Measurements from ENCODE around the gene ZNF524.

ZNF524 gene

DNA sequence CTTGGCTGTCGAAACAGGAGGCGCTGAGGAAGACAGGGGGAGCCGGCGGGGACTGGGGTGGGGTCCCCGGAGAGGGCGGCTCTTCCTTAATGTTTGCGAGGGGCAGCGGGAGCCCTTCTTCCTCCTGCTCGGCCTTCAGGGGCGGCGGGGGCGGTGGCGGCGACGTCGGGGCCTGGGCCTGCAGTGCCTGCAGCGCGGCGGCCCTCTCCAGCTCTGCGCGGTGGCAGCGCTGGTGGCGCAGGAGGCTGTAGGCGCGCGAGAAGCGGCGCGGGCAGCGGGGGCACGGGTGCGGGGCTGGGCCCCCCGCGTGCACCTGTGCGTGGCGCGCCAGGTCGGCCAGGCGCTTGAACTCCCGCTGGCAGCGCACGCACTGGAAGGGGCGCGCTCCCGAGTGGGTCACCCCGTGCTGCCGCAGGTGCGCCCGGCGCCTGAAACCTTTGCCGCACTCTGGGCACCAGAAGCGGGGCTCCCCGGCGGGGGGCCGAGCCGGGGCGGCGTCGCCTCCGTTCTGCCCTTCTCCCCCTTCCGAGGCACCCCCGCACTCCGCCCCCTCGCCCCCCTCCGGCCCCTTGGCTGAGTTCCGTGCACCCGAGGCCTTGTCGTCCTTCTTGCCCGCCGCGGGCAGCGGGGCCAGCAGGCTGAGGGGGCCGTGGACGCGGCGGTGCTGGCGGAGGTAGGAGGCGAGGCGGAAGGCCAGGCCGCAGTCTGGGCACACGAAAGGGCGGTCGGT, 21.9 kb upstream of the ZNF524 start:
- no peak overlapping the region for H3K4me3 ChIP-seq (ENCODE audit: control insufficient read depth, low read depth, low read length)
- DNase-seq (ENCODE audit: low read depth) = no peak
- TF ChIP-seq CTCF (conservative IDR thresholded peaks at IDR 0.05; ENCODE audit: control insufficient read depth, insufficient read depth, low read depth, low read length) = no peak

GRCh38 chr19:55578761-55579747, 21.0 kb upstream of the ZNF524 start:
- DNase-seq (ENCODE audit: low read depth) = no peak
- no peak for TF ChIP-seq CTCF (conservative IDR thresholded peaks at IDR 0.05; ENCODE audit: control insufficient read depth, insufficient read depth, low read depth, low read length)
- H3K4me3 ChIP-seq (ENCODE audit: control insufficient read depth, low read depth, low read length) = peak overlapping the region; percentile 86

- H3K4me3 ChIP-seq (ENCODE audit: control insufficient read depth, low read depth, low read length) = peak overlapping the region; percentile 86
- DNase-seq (ENCODE audit: low read depth) = no peak
- TF ChIP-seq CTCF (conservative IDR thresholded peaks at IDR 0.05; ENCODE audit: control insufficient read depth, insufficient read depth, low read depth, low read length) = no peak
These were observed 20.1 kb upstream of the ZNF524 start for GRCh38 chr19:55579766-55580621.

GRCh38 chr19:55580628-55581144, 19.4 kb upstream of the ZNF524 start, which contains the start of gene ZNF579:
Gene ZNF579, minus strand, starts transcription at chr19:55580848. Its CDS starts 1,209 bp downstream, at chr19:55579639.
- DNase-seq (ENCODE audit: low read depth) = peak; percentile 89
- H3K4me3 ChIP-seq (ENCODE audit: control insufficient read depth, low read depth, low read length) = peak within 1 kb of the TSS; percentile 86
- TF ChIP-seq CTCF (conservative IDR thresholded peaks at IDR 0.05; ENCODE audit: control insufficient read depth, insufficient read depth, low read depth, low read length) = no peak

DNA sequence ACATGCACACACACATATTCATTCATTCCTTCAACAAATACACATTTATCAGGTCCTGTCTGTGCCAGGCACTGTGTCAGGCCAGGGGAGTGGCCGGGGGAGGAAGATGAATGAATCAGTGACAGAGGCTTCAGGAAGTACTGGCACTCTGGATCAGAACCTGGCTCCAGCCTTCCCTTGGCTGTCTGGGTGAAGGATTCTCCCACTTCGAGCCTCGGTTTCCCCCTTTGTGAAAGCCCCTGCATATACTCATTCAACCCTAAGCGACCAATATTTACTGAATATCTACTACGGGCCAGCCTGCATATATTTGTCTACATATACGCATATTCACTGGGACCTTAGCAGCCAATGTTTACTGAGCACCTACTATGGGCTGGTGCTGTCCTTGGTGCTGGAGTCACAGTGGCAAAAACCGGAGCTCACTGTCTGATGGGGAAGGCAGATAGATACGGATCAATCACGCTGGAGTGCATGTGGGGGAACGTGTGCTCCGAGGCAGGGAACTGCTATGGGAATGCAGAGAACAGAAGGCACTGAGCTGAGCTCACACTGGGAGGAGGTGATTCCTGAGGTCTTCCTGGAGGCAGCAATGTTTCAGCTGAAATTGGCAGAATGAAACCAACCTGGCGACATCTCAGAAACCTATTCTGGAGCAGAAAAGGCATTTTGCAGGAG, 18.8 kb upstream of the ZNF524 start:
- TF ChIP-seq CTCF (conservative IDR thresholded peaks at IDR 0.05; ENCODE audit: control insufficient read depth, insufficient read depth, low read depth, low read length) = no peak
- H3K4me3 ChIP-seq (ENCODE audit: control insufficient read depth, low read depth, low read length) = peak overlapping the region; percentile 86
- no peak for DNase-seq (ENCODE audit: low read depth)
